Ishikawa (cell line): Measurements from ENCODE around the gene ARHGAP26.

Experiments used
- CEBPB ChIP-seq: IDR thresholded peaks from 2 replicates; pipeline ENCODE4 v1.6.1; 2012
- CREB1 ChIP-seq: IDR thresholded peaks from 2 replicates; pipeline ENCODE4 v1.6.1; 2012; ENCODE audit warnings: low read depth
- EGR1 ChIP-seq: IDR thresholded peaks from 2 replicates; pipeline ENCODE4 v1.6.1; 2012
- EP300 ChIP-seq: IDR thresholded peaks from 2 replicates; pipeline ENCODE4 v1.6.1; 2012; ENCODE audit warnings: borderline replicate concordance
- FOXM1 ChIP-seq: IDR thresholded peaks from 2 replicates; pipeline ENCODE4 v1.6.1; 2012; ENCODE audit warnings: low read depth, borderline replicate concordance
- NFIC ChIP-seq: IDR thresholded peaks from 2 replicates; pipeline ENCODE4 v1.6.1; 2012
- RAD21 ChIP-seq: IDR thresholded peaks from 2 replicates; pipeline ENCODE4 v1.6.1; 2012; ENCODE audit warnings: low read depth
- REST ChIP-seq: IDR thresholded peaks from 2 replicates; pipeline ENCODE4 v1.6.1; 2012; ENCODE audit warnings: low read depth, mild to moderate bottlenecking
- TAF1 ChIP-seq: IDR thresholded peaks from 2 replicates; pipeline ENCODE4 v1.6.1; 2012; ENCODE audit warnings: low read depth, mild to moderate bottlenecking
- TCF12 ChIP-seq: IDR thresholded peaks from 2 replicates; pipeline ENCODE4 v1.6.1; 2012; ENCODE audit warnings: low read depth
- TEAD4 ChIP-seq: IDR thresholded peaks from 2 replicates; pipeline ENCODE4 v1.6.1; 2012
- YY1 ChIP-seq: IDR thresholded peaks from 2 replicates; pipeline ENCODE4 v1.6.1; 2012; ENCODE audit warnings: low read depth
- ZBTB7A ChIP-seq: IDR thresholded peaks from 2 replicates; pipeline ENCODE4 v1.6.1; 2012; ENCODE audit warnings: low read depth
- TF ChIP-seq, protein P1 (sequence below): IDR thresholded peaks from 2 replicates; pipeline ENCODE4 v1.6.1; 2012
- TF ChIP-seq, protein P2 (sequence below): IDR thresholded peaks from 2 replicates; pipeline ENCODE4 v1.6.1; 2012

The ARHGAP26 gene

DNA sequence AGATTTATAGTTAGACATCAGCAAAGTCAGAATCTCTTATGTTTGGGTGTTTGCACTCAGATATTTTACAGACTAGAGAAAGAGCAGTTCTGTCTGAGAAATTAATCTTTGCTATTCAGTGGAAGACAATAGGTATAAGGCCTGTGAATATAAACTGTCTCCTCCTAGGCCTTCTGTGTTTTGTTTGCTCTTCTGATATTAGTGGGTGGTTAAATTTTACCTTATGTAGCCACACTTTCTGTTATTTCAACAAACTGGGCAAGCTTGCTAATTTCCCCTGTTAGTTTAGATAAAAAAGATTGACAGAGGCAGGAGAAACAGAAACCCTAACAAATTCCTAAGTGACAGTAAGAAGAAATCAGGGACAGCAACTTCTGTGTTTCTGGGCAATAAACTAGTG, 141.6 kb downstream of the ARHGAP26 start:
- TF ChIP-seq FOXM1 = no peak
- no peak for TF ChIP-seq TEAD4
- no peak for TF ChIP-seq EGR1

GRCh38 chr5:142913728-142914338, 143.7 kb downstream of the ARHGAP26 start:
- TF ChIP-seq, protein P1, sequence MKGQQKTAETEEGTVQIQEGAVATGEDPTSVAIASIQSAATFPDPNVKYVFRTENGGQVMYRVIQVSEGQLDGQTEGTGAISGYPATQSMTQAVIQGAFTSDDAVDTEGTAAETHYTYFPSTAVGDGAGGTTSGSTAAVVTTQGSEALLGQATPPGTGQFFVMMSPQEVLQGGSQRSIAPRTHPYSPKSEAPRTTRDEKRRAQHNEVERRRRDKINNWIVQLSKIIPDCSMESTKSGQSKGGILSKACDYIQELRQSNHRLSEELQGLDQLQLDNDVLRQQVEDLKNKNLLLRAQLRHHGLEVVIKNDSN = no peak; the same call in 1 of the 2 replicates
- TF ChIP-seq TCF12 (0 out of 2 replicates have a peak, but pooled peaks have one; percentile 27), RAD21 (peak; percentile 56), REST (no peak), TEAD4 (peak; percentile 59), YY1 (no peak), FOXM1 (peak; percentile 48; the same call in 1 of the 2 replicates), EGR1 (no peak), EP300 (peak; percentile 56; the same call in 1 of the 2 replicates), CEBPB (no peak), TAF1 (no peak), NFIC (peak; percentile 78)
- TF ChIP-seq, protein P2, sequence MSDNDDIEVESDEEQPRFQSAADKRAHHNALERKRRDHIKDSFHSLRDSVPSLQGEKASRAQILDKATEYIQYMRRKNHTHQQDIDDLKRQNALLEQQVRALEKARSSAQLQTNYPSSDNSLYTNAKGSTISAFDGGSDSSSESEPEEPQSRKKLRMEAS = peak; percentile 63

DNA sequence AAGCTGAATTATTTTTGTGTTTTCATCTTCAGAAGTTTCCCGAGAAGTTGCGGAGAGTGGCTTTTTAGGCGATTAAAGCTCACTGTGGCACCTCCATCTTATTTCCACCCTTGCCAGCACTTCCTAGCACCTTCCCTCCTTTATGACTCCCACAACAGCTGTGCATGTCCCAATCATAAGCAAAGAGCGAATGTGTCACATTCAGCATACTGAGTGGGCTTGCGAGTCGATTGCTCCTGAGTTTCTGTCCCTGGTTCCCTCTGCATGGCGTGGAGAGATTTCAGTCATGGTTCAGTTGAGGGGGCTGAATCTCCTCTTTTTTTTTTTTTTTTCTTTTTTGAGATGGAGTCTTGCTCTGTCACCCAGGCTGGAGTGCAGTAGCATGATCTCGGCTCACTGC, 144.9 kb downstream of the ARHGAP26 start:
- no peak for TF ChIP-seq TEAD4
- no peak for TF ChIP-seq ZBTB7A
- TF ChIP-seq CEBPB = no peak

DNA sequence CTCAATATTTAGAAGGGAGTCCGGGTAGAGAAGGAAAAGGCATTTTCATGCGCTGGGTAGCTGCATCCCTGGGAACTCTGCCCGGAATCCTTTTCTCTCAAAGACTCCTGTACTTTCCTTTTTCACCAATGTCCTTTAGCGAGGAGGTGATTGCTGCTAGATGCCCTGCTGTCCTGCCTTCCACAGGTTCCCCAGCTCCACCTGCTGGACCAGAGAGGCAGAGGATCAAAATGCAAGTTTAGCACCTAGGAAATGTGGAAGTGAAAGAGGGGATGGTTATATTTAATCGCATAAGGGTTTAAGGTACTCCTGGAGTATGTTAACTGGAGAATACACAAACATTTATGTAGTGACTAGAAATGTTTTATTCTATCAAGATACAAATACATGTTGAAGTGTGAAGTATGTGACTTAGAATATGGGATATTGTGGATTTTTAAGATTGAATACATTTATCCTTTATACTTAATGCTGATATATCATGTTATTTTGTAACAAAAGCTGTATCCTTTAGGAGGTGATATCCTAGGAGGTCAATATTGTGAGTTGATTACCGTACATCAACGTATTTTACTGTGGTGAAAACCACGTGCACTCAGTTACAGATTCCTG, 145.7 kb downstream of the ARHGAP26 start:
- TF ChIP-seq RAD21 (peak; percentile 76), CEBPB (no peak)

DNA sequence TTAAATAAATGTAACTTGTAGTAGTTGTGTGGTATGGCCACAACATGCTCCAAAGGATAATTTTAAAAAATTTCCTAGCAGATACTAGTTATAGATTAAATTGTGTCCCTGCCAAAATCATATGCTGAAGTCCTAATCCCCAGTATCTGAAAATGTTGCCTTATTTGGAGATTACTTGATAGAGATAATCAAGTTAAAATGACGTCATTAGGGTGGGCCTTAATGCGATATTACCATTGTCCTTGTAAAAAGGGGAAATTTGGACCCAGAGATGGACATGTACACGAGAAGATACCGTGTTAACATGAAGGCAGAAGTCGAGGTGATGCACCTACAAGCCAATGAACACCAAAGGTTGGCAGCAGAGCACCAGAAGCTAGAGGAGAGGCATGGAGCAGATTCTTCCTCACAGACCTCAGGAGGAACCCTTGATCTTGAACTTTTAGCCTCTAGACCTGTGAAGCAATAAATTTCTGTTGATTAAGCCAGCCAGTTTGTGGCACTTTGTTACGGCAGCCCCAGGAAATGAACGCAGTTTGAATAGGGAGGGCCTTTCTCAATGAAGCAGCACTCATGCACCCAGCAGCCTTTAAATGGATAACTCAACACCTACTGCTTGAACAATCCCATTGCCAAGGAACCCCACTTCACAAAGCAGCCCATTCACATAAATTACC, 148.9 kb downstream of the ARHGAP26 start:
- TF ChIP-seq TCF12 = no peak
- TF ChIP-seq, protein P1 = no peak
- TF ChIP-seq REST = no peak
- TF ChIP-seq CEBPB = no peak
- no peak for TF ChIP-seq RAD21
- no peak for TF ChIP-seq TEAD4
- no peak for TF ChIP-seq CREB1
- TF ChIP-seq FOXM1 = no peak
- TF ChIP-seq EGR1 = no peak
- no peak for TF ChIP-seq ZBTB7A

- TF ChIP-seq, protein P1 = no peak
- no peak for TF ChIP-seq TAF1
- TF ChIP-seq FOXM1 = no peak
- TF ChIP-seq, protein P2 = no peak
- no peak for TF ChIP-seq EGR1
- no peak for TF ChIP-seq CEBPB
- TF ChIP-seq EP300 = no peak
- no peak for TF ChIP-seq TCF12
- TF ChIP-seq TEAD4 = no peak
- TF ChIP-seq ZBTB7A = no peak
These were observed 150.9 kb downstream of the ARHGAP26 start for GRCh38 chr5:142920849-142921612.
